NCI-H345 treated with DMSO at 0.1 percent for 48 hours (cell line): ENCODE results near the gene KLHDC8A.

Experiments
- DNase-seq: peaks from one replicate; lab custom pipeline; 2025; ENCODE audit not compliant: unreplicated experiment; lab: John Stamatoyannopoulos, UW

KLHDC8A gene

GRCh38 chr1:205319081-205320018, 37.4 kb downstream of the KLHDC8A start:
- DNase-seq, result peak; percentile 56

GRCh38 chr1:205318231-205318991, 38.3 kb downstream of the KLHDC8A start:
- DNase-seq, result peak; percentile 89

- DNase-seq, result peak; percentile 51
These were observed 39.3 kb downstream of the KLHDC8A start for GRCh38 chr1:205317311-205317917.

- DNase-seq, result no peak
These were observed 40.6 kb downstream of the KLHDC8A start for GRCh38 chr1:205316161-205316566.

GRCh38 chr1:205315008-205315618, 41.6 kb downstream of the KLHDC8A start:
- peak; percentile 23 for DNase-seq

- no peak for DNase-seq
These were observed 43.0 kb downstream of the KLHDC8A start for GRCh38 chr1:205313563-205314308.

- DNase-seq, result no peak
These were observed 43.7 kb downstream of the KLHDC8A start for GRCh38 chr1:205312866-205313562.

- no peak for DNase-seq
These were observed 45.6 kb downstream of the KLHDC8A start for GRCh38 chr1:205310976-205311704.

- DNase-seq, result no peak
These were observed 47.0 kb downstream of the KLHDC8A start for GRCh38 chr1:205309741-205310140.

- DNase-seq, result no peak
These were observed 49.7 kb downstream of the KLHDC8A start for GRCh38 chr1:205306929-205307566.

GRCh38 chr1:205304695-205305070, 52.0 kb downstream of the KLHDC8A start:
- DNase-seq, result no peak

- DNase-seq, result no peak
These were observed 52.6 kb downstream of the KLHDC8A start for GRCh38 chr1:205304046-205304694.

GRCh38 chr1:205303247-205303888, 53.4 kb downstream of the KLHDC8A start:
- DNase-seq, result no peak

GRCh38 chr1:205301842-205302588, 54.7 kb downstream of the KLHDC8A start:
- DNase-seq, result no peak

GRCh38 chr1:205301205-205301821, 55.4 kb downstream of the KLHDC8A start:
- DNase-seq, result no peak

GRCh38 chr1:205300149-205300548, 56.6 kb downstream of the KLHDC8A start:
- DNase-seq, result no peak
